ENCODE measurements around the gene SEC63.

- TF ChIP-seq BACH2 (CRISPR knock-in tag; IDR thresholded peaks at IDR 0.05; ENCODE audit: borderline replicate concordance) = no peak
- TF ChIP-seq ZFP3 (CRISPR knock-in tag; IDR thresholded peaks at IDR 0.05) = no peak
- TF ChIP-seq ARNTL (CRISPR knock-in tag; IDR thresholded peaks at IDR 0.05; ENCODE audit: borderline replicate concordance, low read depth) = no peak
- no peak for TF ChIP-seq ZFP30 (CRISPR knock-in tag; IDR thresholded peaks at IDR 0.05)
Measured at GRCh38 chr6:107991061-107991460, 33.1 kb upstream of the SEC63 start.

Data from SK-N-SH treated with all-trans-retinoic acid at 6 μM for 48 hours (cell line).